ENCODE measurements around the gene DHX29. TPM values are rescaled to one million over a fixed set of nuclear protein-coding genes. Genes with fewer than 3 reads are reported as not detected.

Gene DHX29
- total and polyA plus RNA-seq, 2 experiments from 2014 or later = 32.9 to 46.5 TPM

GRCh38 chr5:55343107-55343506, 35.6 kb upstream of the DHX29 start:
- peaks cover 11% of the 10 kb centered on the region for H3K36me3 ChIP-seq (replicated peaks; ENCODE audit: insufficient read depth, low read depth)
- no peaks in the 10 kb centered on the region for H3K9me2 ChIP-seq (replicated peaks; ENCODE audit: insufficient read depth)
- no peak for TF ChIP-seq EZH2phosphoT487 (IDR thresholded peaks at IDR 0.05; ENCODE audit: low read depth, severe bottlenecking, unreplicated experiment)
- TF ChIP-seq EZH2 (IDR thresholded peaks at IDR 0.05; ENCODE audit: borderline replicate concordance) = no peak
- TF ChIP-seq CTCF (IDR thresholded peaks at IDR 0.05; ENCODE audit: poor library complexity) = no peak
- H3K4me3 ChIP-seq = no peak overlapping the region
- H3K4me2 ChIP-seq = no peak overlapping the region
- no peak overlapping the region for H3K27ac ChIP-seq
- H3K9me3 ChIP-seq (ENCODE audit: low read depth) = no peaks in the 10 kb centered on the region
- no peak overlapping the region for H2AFZ ChIP-seq
- no peaks in the 10 kb centered on the region for H3K4me1 ChIP-seq (ENCODE audit: insufficient read depth)
- H3K79me2 ChIP-seq = peaks cover 9% of the 10 kb centered on the region
- H4K20me1 ChIP-seq (ENCODE audit: insufficient read depth, poor library complexity, severe bottlenecking) = no peaks in the 10 kb centered on the region
- DNase-seq (ENCODE audit: low spot score) = no peak
- H3K27me3 ChIP-seq = no peaks in the 10 kb centered on the region
- 86% methylated on average over 4 of the region's 4 CpGs for WGBS (ENCODE audit: low lambda C conversion rate, missing lambda C conversion rate)

- Histone ChIP-seq H2AFZ (no peak overlapping the region), H3K9me2 (replicated peaks; ENCODE audit: insufficient read depth) (no peaks in the 10 kb centered on the region), H3K79me2 (peaks cover 32% of the 10 kb centered on the region), H3K27me3 (no peaks in the 10 kb centered on the region), H3K4me3 (no peak overlapping the region), H3K9me3 (ENCODE audit: low read depth) (no peaks in the 10 kb centered on the region), H4K20me1 (ENCODE audit: insufficient read depth, poor library complexity, severe bottlenecking) (no peaks in the 10 kb centered on the region), H3K4me1 (ENCODE audit: insufficient read depth) (no peaks in the 10 kb centered on the region), H3K36me3 (replicated peaks; ENCODE audit: insufficient read depth, low read depth) (no peaks in the 10 kb centered on the region), H3K27ac (no peak overlapping the region), H3K4me2 (no peak overlapping the region)
- WGBS (ENCODE audit: low lambda C conversion rate, missing lambda C conversion rate) = 93% methylated on average over 5 of the region's 5 CpGs
- DNase-seq (ENCODE audit: low spot score) = no peak
- no peak for TF ChIP-seq EZH2 (IDR thresholded peaks at IDR 0.05; ENCODE audit: borderline replicate concordance)
- no peak for TF ChIP-seq EZH2phosphoT487 (IDR thresholded peaks at IDR 0.05; ENCODE audit: low read depth, severe bottlenecking, unreplicated experiment)
- TF ChIP-seq CTCF (IDR thresholded peaks at IDR 0.05; ENCODE audit: poor library complexity) = no peak
Observed at GRCh38 chr5:55338810-55339243, 31.3 kb upstream of the DHX29 start.

- Histone ChIP-seq H2AFZ (no peak overlapping the region), H3K79me2 (peaks cover 38% of the 10 kb centered on the region), H3K27me3 (no peaks in the 10 kb centered on the region), H4K20me1 (ENCODE audit: insufficient read depth, poor library complexity, severe bottlenecking) (no peaks in the 10 kb centered on the region), H3K9me3 (ENCODE audit: low read depth) (no peaks in the 10 kb centered on the region), H3K36me3 (replicated peaks; ENCODE audit: insufficient read depth, low read depth) (no peaks in the 10 kb centered on the region), H3K9me2 (replicated peaks; ENCODE audit: insufficient read depth) (no peaks in the 10 kb centered on the region), H3K4me3 (no peak overlapping the region), H3K27ac (no peak overlapping the region), H3K4me2 (no peak overlapping the region), H3K4me1 (ENCODE audit: insufficient read depth) (no peaks in the 10 kb centered on the region)
- WGBS (ENCODE audit: low lambda C conversion rate, missing lambda C conversion rate) = 100% methylated on average over 2 of the region's 2 CpGs
- TF ChIP-seq CTCF (IDR thresholded peaks at IDR 0.05; ENCODE audit: poor library complexity) = no peak
- TF ChIP-seq EZH2 (IDR thresholded peaks at IDR 0.05; ENCODE audit: borderline replicate concordance) = no peak
- TF ChIP-seq EZH2phosphoT487 (IDR thresholded peaks at IDR 0.05; ENCODE audit: low read depth, severe bottlenecking, unreplicated experiment) = no peak
- DNase-seq (ENCODE audit: low spot score) = no peak
Observed at GRCh38 chr5:55338092-55338613, 30.7 kb upstream of the DHX29 start.

All from hepatocyte (in vitro differentiated cells).